Activated naive CD4-positive, alpha-beta T cell treated with anti-CD3 and anti-CD28 coated beads for 36 hours (primary cell): ENCODE data around the gene ABCB6. TPM values are rescaled to one million over a fixed set of nuclear protein-coding genes. Genes with fewer than 3 reads are reported as not detected.

Source experiments
- CTCF ChIA-PET: fragments of 350-600 bp; sonication (Branson Sonifier 250); formaldehyde crosslinking; loops from one replicate; lab custom pipeline; 2021; ENCODE audit warnings: antibody characterized with exemption; lab: Charles Lee
- DNase-seq: peaks from one replicate; pipeline ENCODE4 v3.0.0-alpha.2; 2020
- H3K27ac Mint-ChIP-seq: one replicate; pipeline ENCODE4 v1.8.0; 2021; ENCODE audit warnings: mild to moderate bottlenecking, mixed read lengths
- H3K27me3 Mint-ChIP-seq: one replicate; pipeline ENCODE4 v1.8.0; 2021; ENCODE audit warnings: low read depth, mixed read lengths
- H3K36me3 Mint-ChIP-seq: one replicate; pipeline ENCODE4 v1.8.0; 2021; ENCODE audit warnings: low read depth, mixed read lengths
- H3K4me1 Mint-ChIP-seq: one replicate; pipeline ENCODE4 v1.8.0; 2021; ENCODE audit warnings: low read depth, mixed read lengths
- H3K4me3 Mint-ChIP-seq: one replicate; pipeline ENCODE4 v1.8.0; 2021; ENCODE audit warnings: mild to moderate bottlenecking, moderate library complexity, mixed read lengths
- H3K9me3 Mint-ChIP-seq: one replicate; pipeline ENCODE4 v1.8.0; 2021; ENCODE audit warnings: mixed read lengths
- intact Hi-C: fragments of 100-400 bp; cut with micrococcal nuclease; formaldehyde crosslinking; loops from one replicate; pipeline ENCODE4 v1.15.1; 2023
- total RNA-seq, 2 experiments: library from RNA; stranded (reverse); gene quantifications; one replicate each; pipeline ENCODE4 v1.2.3, GENCODE V29; 2021

ABCB6 gene
- total RNA-seq, 2 experiments from 2014 or later, result 7.0 to 7.5 TPM

DNA sequence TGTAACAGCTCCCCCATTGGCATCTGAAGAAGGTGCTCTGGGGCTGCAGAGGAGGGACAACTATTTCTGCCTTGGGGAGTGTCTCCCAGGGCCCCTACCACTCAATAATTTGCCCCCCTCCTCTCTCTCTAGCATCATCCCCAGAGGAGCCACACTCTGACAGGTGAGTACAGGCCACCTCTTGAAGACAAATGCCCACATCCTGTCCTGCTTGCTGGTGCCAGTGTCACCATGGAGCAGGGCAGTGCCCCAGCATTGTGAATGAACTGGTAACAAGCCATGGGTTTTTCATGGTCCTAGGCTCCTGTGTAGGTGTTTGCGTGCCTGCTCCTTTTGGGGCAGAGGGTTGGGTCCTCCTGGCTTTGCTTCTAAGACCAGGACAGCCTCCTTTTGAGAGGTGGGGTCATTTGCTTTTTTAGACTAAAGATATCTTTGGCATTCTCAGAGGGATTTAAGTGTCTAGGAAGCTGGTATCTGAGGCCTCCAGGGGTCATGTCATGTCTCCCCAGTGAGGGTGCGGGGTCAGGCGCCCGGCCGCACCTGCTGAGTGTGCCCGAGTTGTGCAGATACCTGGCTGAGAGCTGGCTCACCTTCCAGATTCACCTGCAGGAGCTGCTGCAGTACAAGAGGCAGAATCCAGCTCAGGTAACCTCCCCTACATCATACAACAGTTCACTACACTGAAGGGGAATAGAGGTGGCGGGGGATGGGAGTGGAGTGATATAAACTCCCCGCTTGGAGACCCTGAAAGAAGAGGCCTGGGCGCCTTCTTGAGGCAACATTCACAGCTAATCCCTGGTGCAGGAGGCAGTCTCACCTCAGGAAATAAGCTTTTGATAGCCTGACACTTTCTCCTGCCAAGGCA is 38.9 kb downstream of the ABCB6 start:
- no peak for DNase-seq
- Mint-ChIP-seq H3K9me3 (no peaks in the 10 kb centered on the region), H3K27ac (no peak overlapping the region), H3K4me3 (no peak overlapping the region), H3K27me3 (no peaks in the 10 kb centered on the region), H3K4me1 (peaks cover 48% of the 10 kb centered on the region), H3K36me3 (peaks cover 24% of the 10 kb centered on the region)
- intact Hi-C loops, result loop anchor here (5.0 to 10.0 kb wide), 3 partner anchors 298 to 775 kb away; partner anchors contain the start of genes CHPF, TMEM198 and WNT10A
- CTCF ChIA-PET, result interaction anchor here (0.6 to 1.0 kb wide), 7 partner anchors 10 to 115 kb away, joined by 3 to 4 read pairs (median 3); partner anchors contain the start of genes SLC23A3 and ZFAND2B

DNA sequence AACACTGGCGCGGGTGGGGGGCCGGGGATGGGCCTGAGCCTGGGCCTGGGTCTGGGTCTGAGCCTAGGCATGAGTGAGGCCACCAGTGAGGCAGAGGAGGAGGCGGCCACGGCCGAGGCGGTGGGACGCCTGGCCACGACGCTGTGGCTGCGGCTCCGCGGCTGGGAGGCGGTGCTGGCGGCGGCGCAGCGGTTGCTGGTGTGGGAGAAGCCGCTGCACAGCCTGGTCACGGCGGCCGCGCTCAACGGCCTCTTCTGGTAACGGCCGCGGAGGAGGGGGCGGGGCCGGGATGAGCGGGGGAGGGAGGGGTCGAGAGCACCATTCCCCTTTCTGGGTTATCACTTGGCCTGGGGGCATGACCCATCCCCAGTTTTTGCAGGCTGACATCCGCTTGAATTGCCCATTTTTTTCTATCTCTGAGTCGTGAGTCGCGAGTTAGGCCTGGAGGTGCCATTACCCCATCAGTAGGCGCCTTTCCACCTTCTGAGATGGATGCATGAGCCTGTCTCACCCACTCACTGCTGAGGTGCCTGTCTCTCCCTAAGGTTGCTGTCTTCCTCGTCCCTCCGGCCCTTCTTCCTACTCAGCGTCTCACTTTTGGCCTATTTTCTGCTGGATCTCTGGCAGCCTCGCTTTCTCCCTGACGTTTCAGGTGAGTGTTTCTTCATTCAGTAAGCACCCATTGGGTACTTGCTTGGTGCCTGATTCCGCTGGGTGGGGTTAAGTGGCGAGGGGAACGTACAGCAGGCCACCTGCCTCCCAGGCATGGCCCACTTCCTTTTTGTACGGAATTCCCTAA is 40.2 kb downstream of the ABCB6 start:
- peak overlapping the region; percentile 94 for H3K4me3 Mint-ChIP-seq
- peaks cover 27% of the 10 kb centered on the region for H3K36me3 Mint-ChIP-seq
- intact Hi-C loops, result loop anchor here (1.0 to 10.0 kb wide), 5 partner anchors 9 to 774 kb away; partner anchors contain the start of genes CHPF, TMEM198 and WNT10A
- CTCF ChIA-PET, result interaction anchor here (0.9 kb wide), 1 partner anchor 21 kb away, joined by 3 read pairs; no protein-coding TSS in a partner anchor
- H3K4me1 Mint-ChIP-seq, result peaks cover 58% of the 10 kb centered on the region
- DNase-seq, result peak; percentile 43
- H3K27me3 Mint-ChIP-seq, result no peaks in the 10 kb centered on the region
- H3K9me3 Mint-ChIP-seq, result no peaks in the 10 kb centered on the region
- H3K27ac Mint-ChIP-seq, result peak overlapping the region; percentile 75

DNA sequence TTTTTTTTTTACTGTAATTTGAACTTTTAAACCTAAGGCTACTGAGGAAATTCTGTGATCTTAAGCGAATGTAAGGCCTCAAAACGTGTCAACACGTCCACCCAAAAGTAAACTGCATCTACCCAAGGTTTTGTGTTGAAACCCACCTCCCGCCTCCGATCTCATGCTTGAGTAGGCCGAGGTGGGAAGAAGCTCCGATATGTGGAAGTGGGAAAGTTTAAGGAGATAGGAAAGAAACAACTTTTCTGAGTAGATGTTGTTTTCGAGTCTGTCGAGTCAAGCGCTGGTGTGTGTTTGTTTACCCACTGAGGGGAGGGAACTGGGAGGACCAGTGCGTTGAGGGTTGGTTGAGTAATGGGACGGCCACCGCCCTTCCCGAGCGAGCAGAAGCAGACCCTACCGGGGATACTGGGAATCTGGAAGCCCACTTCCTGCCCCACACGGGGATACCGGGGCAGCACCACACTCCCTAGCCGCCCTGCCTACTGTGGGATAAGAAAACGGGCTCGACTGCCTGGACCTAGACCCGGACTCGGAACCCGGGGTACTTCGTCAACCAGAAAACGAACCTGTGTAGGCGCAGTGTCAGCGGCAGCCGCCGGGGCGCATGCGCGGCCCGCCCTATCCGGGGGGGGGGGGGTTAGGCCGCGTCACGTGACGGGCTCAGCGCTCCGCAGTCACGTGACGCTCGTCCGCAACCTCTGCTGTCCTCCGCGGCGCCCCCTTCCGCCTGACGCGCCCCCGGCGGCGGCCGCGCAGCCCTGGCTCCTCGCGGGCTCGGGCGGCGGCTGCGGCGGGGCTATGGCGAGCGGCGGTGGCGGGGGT is 41.0 kb downstream of the ABCB6 start, which contains the start of gene RETREG2:
RETREG2 (plus strand) TSS at position 724 of the 825 bp plus-strand sequence; CDS start at position 802, 78 bp downstream.
- Mint-ChIP-seq H3K27ac (peak within 1 kb of the TSS; percentile 98), H3K4me3 (peak within 1 kb of the TSS; percentile 94), H3K27me3 (no peaks in the 10 kb centered on the region), H3K9me3 (no peaks in the 10 kb centered on the region), H3K4me1 (peaks cover 58% of the 10 kb centered on the region), H3K36me3 (peaks cover 24% of the 10 kb centered on the region)
- peak; percentile 78 for DNase-seq
- CTCF ChIA-PET, result interaction anchor here (8.9 kb wide), 1 partner anchor 19 kb away, joined by 67 read pairs; the partner anchor contains the start of gene NHEJ1
- intact Hi-C loops, result loop anchor here (1.0 to 10.0 kb wide), 15 partner anchors 10 to 961 kb away; partner anchors contain the start of genes ANKZF1, ARPC2, ATG9A and CHPF

DNA sequence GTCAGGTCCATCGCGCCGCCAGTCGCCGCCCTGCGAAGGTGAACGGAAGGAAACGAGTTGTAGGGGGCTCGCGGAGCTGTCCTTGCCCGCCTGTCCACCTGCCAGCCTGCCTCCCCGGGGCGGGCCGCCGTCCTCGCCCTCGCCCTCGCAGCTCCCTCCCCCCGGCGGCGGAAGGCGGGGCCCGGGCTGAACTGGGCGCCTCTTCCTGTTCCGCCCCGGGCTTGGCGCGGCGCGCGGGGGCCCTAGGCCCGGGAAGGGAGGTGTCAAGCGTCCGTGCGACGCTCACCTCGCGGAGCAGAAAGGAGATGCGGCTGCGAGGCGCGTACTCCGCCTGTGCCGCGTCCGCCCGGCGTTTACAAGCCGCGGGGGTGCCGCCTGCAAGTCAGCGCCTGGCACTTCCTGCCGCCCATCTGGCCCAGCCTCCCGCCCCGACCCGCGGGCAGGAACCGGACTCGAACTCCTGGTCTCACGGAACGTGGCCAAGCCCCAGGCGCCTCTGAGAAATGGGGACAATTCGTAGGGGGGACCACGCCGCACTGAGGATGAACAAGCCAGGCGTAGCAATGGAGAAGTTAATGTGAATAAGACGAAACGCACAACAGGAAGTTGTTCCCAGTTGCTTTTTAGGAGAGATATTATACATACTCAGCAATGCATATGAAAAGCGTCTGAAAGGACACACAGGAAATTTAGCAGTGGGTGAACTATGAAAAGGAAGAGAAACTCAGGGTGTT is 41.8 kb downstream of the ABCB6 start, which contains the start of gene CNPPD1:
CNPPD1 (minus strand) TSS at position 108 of the 734 bp plus-strand sequence; CDS start at position 11, 97 bp downstream.
- H3K36me3 Mint-ChIP-seq, result peaks cover 24% of the 10 kb centered on the region
- peak; percentile 86 for DNase-seq
- H3K27me3 Mint-ChIP-seq, result no peaks in the 10 kb centered on the region
- peaks cover 50% of the 10 kb centered on the region for H3K4me1 Mint-ChIP-seq
- H3K27ac Mint-ChIP-seq, result peak within 1 kb of the TSS; percentile 98
- CTCF ChIA-PET, result interaction anchor here (0.8 to 8.9 kb wide), 13 partner anchors 11 to 289 kb away, joined by 3 to 67 read pairs (median 5); partner anchors contain the start of genes GLB1L, NHEJ1, STK16 and ZFAND2B
- no peaks in the 10 kb centered on the region for H3K9me3 Mint-ChIP-seq
- intact Hi-C loops, result loop anchor here (1.0 to 10.0 kb wide), 13 partner anchors 17 to 960 kb away; partner anchors contain the start of genes ANKZF1, ARPC2, ATG9A and CHPF
- H3K4me3 Mint-ChIP-seq, result peak within 1 kb of the TSS; percentile 94

DNA sequence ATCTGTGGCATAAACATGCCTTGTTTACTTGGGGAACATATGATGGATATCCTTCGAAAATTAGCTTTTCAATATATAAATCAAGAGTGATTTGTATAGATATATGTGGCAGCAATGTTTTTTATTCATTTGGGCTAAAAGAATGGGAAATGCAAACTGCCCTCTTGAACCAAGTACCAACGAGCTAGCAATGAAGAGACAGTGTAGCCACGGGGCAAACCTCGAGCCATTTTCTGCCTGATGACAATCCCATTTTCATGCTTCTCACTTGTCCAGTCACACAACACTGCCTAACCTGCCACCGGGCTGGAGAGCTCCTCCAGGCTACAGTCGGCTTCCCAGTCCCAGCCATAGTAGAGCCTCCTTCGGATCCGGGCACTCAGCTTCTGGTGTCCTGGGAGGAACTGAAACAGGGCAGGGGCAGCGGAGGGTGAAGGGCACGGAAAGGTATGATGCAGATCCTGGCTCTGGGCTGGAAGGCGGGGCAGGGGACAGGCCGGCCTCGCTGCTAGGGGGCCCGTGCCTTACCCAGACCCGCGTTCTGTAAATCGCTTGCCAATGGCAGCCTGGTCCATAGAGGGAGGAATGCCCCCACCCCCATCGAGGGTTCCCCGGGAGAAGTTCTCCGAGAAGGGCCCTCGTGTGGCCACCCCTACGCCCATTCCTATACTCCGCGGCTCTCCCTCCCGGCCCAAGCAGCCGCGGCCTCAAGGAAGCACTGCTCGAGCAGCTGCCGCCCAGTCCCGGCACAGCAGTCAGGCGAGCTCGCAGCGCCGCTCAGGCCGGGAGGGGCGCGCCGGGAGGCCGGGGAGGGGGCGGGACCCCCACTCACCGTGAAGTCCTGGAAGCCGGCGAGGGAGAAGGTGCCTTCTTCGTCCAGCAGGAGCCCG is 42.6 kb downstream of the ABCB6 start:
- H3K27me3 Mint-ChIP-seq, result no peaks in the 10 kb centered on the region
- H3K4me3 Mint-ChIP-seq, result peak overlapping the region; percentile 94
- peaks cover 42% of the 10 kb centered on the region for H3K4me1 Mint-ChIP-seq

DNA sequence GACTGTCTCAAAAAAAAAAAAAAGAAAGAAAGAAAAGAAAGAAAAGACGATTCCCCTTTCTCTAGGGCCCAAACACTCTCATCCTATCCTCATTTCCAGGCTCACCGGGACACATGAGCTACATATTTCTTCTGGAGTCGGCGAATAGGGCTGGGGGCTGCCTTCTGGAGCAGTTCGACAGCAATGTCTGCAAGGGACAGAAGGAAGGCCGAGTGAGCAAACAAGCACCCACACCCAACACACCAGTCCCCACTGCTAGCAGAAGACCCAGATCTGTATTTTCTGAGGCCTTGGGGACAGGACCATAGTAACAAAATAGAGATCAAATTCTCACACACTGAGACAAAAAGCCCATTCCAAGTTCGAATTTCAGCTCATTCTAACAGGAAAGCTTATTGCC is 43.3 kb downstream of the ABCB6 start:
- Mint-ChIP-seq H3K36me3 (peaks cover 14% of the 10 kb centered on the region), H3K27me3 (no peaks in the 10 kb centered on the region), H3K4me1 (peaks cover 35% of the 10 kb centered on the region), H3K4me3 (peak overlapping the region; percentile 94), H3K9me3 (no peaks in the 10 kb centered on the region), H3K27ac (peak overlapping the region; percentile 98)
- CTCF ChIA-PET, result interaction anchor here (1.2 to 8.9 kb wide), 13 partner anchors 10 to 180 kb away, joined by 3 to 67 read pairs (median 7); partner anchors contain the start of genes ABCB6, DNAJB2, NHEJ1 and ZFAND2B
- intact Hi-C loops, result loop anchor here (5.0 to 10.0 kb wide), 3 partner anchors 293 to 771 kb away; partner anchors contain the start of genes CHPF, TMEM198 and WNT10A
- no peak for DNase-seq

More for the DNA sequence above, 42.6 kb downstream of the ABCB6 start:
- Mint-ChIP-seq H3K27ac (peak overlapping the region; percentile 98), H3K36me3 (peaks cover 18% of the 10 kb centered on the region), H3K9me3 (no peaks in the 10 kb centered on the region)
- intact Hi-C loops, result loop anchor here (2.0 to 10.0 kb wide), 5 partner anchors 294 to 959 kb away; partner anchors contain the start of genes ARPC2, CHPF, CNOT9 and TMEM198
- DNase-seq, result peak; percentile 43
- CTCF ChIA-PET, result interaction anchor here (0.5 to 8.9 kb wide), 19 partner anchors 10 to 288 kb away, joined by 3 to 67 read pairs (median 5); partner anchors contain the start of genes ABCB6, DNAJB2, GLB1L and NHEJ1

DNA sequence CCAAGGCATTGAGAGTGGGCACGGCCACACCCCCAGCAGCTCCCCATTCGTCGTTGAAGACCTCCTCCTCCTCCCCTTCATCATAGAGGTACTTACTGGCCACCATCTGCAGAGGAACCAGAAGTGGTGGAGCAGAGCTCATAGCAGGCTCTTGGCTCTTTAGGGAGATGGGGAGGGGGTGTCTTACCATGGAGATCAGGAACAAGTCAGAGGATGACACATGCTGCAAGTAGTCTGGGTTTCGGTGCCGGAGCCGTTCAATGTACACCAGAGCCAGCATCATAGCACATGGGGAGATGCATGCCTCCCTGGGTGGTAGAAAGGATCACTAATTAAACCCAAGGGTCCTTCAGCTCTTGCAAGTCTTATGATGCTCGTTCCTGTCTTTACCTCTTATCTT is 44.0 kb downstream of the ABCB6 start:
- no peak overlapping the region for H3K27ac Mint-ChIP-seq
- H3K9me3 Mint-ChIP-seq, result no peaks in the 10 kb centered on the region
- CTCF ChIA-PET, result interaction anchor here (1.0 to 8.9 kb wide), 11 partner anchors 11 to 124 kb away, joined by 3 to 67 read pairs (median 7); partner anchors contain the start of genes ABCB6, DNAJB2, NHEJ1 and ZFAND2B
- H3K36me3 Mint-ChIP-seq, result peaks cover 12% of the 10 kb centered on the region
- intact Hi-C loops, result loop anchor here (5.0 to 10.0 kb wide), 3 partner anchors 292 to 770 kb away; partner anchors contain the start of genes CHPF, TMEM198 and WNT10A
- H3K27me3 Mint-ChIP-seq, result no peaks in the 10 kb centered on the region
- peaks cover 31% of the 10 kb centered on the region for H3K4me1 Mint-ChIP-seq
- DNase-seq, result no peak
- H3K4me3 Mint-ChIP-seq, result no peak overlapping the region

DNA sequence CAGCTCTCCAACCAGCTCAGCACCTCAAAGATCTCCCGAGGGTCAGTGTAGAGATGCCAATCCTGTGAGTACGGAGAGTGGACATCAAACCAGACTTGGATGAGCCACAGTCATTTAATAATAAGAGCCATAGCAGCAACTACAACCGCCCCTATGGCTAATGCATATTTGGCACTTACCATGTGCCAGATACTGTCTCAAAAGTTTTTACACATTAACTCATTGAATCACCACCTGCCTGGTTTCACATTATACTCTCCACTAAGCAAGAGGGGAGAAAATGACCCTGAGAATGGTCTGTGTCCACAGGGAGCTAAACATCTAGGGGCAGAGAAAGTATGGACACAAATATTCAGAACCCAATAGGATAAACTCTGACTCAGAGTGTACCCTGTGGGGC is 44.6 kb downstream of the ABCB6 start:
- Mint-ChIP-seq H3K9me3 (no peaks in the 10 kb centered on the region), H3K27me3 (no peaks in the 10 kb centered on the region), H3K27ac (no peak overlapping the region), H3K4me1 (peaks cover 28% of the 10 kb centered on the region), H3K4me3 (peak overlapping the region; percentile 3), H3K36me3 (peaks cover 12% of the 10 kb centered on the region)
- intact Hi-C loops, result loop anchor here (10.0 kb wide), 1 partner anchor 769 kb away; no protein-coding TSS in a partner anchor
- no peak for DNase-seq
- CTCF ChIA-PET, result interaction anchor here (1.0 to 8.9 kb wide), 8 partner anchors 8 to 121 kb away, joined by 3 to 67 read pairs (median 6); partner anchors contain the start of genes NHEJ1 and ZFAND2B

DNA sequence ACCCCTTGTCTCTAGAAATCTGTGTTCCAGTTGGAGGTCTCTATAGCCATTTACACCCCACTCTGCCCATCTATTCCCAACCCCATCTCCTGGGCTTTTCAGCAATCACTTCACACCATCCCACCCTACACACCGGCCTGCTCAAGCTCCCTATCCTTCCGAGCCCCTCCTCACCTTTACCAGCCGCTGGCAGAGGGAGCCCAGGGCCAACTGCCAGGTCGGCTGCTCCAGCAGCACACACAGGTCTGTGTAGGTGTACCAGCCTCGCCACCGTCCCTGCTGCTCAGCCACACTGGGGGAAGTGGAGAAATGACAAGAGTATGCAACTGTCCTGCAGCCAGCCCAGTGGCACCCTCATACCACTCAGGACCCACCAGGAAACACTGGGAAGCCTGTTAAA is 45.6 kb downstream of the ABCB6 start:
- H3K36me3 Mint-ChIP-seq, result peaks cover 12% of the 10 kb centered on the region
- H3K27ac Mint-ChIP-seq, result no peak overlapping the region
- peaks cover 25% of the 10 kb centered on the region for H3K4me1 Mint-ChIP-seq
- intact Hi-C loops, result loop anchor here (10.0 kb wide), 1 partner anchor 768 kb away; no protein-coding TSS in a partner anchor
- no peak overlapping the region for H3K4me3 Mint-ChIP-seq
- H3K9me3 Mint-ChIP-seq, result no peaks in the 10 kb centered on the region
- no peak for DNase-seq
- H3K27me3 Mint-ChIP-seq, result no peaks in the 10 kb centered on the region
- CTCF ChIA-PET, result interaction anchor here (1.0 to 8.9 kb wide), 11 partner anchors 9 to 215 kb away, joined by 3 to 67 read pairs (median 6); partner anchors contain the start of genes DNPEP, NHEJ1 and ZFAND2B
